ENCODE results near the gene STAC3.

The STAC3 gene

GRCh38 chr12:57255916-57256315 lies 4.9 kb upstream of the STAC3 start:
- no peak overlapping the region for H3K4me3 ChIP-seq (ENCODE audit: low read depth in 1 of 2, low read length in 2 of 2)
- H3K9me3 ChIP-seq (ENCODE audit: insufficient read depth, low read length, severe bottlenecking) = no peaks in the 10 kb centered on the region
- no peaks in the 10 kb centered on the region for H3K79me2 ChIP-seq (ENCODE audit: insufficient read depth, low read length)
- no peak for DNase-seq
- H3K4me1 ChIP-seq (ENCODE audit: insufficient read depth, low read length) = no peaks in the 10 kb centered on the region
- no peaks in the 10 kb centered on the region for H4K20me1 ChIP-seq (ENCODE audit: insufficient read depth, low read length)
- H3K9ac ChIP-seq (ENCODE audit: low read depth, low read length) = no peak overlapping the region
- H3K4me2 ChIP-seq (ENCODE audit: insufficient read depth, low read length) = no peak overlapping the region
- TF ChIP-seq CTCF (IDR thresholded peaks at IDR 0.05; ENCODE audit: borderline replicate concordance, extremely low read depth, low read length, poor library complexity, severe bottlenecking) (no peak), EZH2 (IDR thresholded peaks at IDR 0.05; ENCODE audit: borderline replicate concordance, low read depth, low read length, severe bottlenecking) (no peak)
- no peak overlapping the region for H2AFZ ChIP-seq (ENCODE audit: low read depth, low read length)
- H3K27ac ChIP-seq (ENCODE audit: low read length) = no peak overlapping the region
- no peaks in the 10 kb centered on the region for H3K27me3 ChIP-seq (ENCODE audit: insufficient read depth, low read length, poor library complexity)
- H3K36me3 ChIP-seq (ENCODE audit: insufficient read depth, low read length) = peaks cover 53% of the 10 kb centered on the region
- no peak for ATAC-seq (ENCODE audit: insufficient read depth, low read depth)

GRCh38 chr12:57254506-57255280 lies 3.7 kb upstream of the STAC3 start:
- ATAC-seq (ENCODE audit: insufficient read depth, low read depth) = no peak
- no peaks in the 10 kb centered on the region for H3K9me3 ChIP-seq (ENCODE audit: insufficient read depth, low read length, severe bottlenecking)
- no peaks in the 10 kb centered on the region for H3K79me2 ChIP-seq (ENCODE audit: insufficient read depth, low read length)
- peaks cover 42% of the 10 kb centered on the region for H3K36me3 ChIP-seq (ENCODE audit: insufficient read depth, low read length)
- no peaks in the 10 kb centered on the region for H4K20me1 ChIP-seq (ENCODE audit: insufficient read depth, low read length)
- TF ChIP-seq CTCF (IDR thresholded peaks at IDR 0.05; ENCODE audit: borderline replicate concordance, extremely low read depth, low read length, poor library complexity, severe bottlenecking) (no peak), EZH2 (IDR thresholded peaks at IDR 0.05; ENCODE audit: borderline replicate concordance, low read depth, low read length, severe bottlenecking) (no peak)
- no peak for DNase-seq
- no peak overlapping the region for H3K9ac ChIP-seq (ENCODE audit: low read depth, low read length)
- H3K4me1 ChIP-seq (ENCODE audit: insufficient read depth, low read length) = no peaks in the 10 kb centered on the region
- no peak overlapping the region for H3K4me2 ChIP-seq (ENCODE audit: insufficient read depth, low read length)
- no peak overlapping the region for H3K27ac ChIP-seq (ENCODE audit: low read length)
- H3K27me3 ChIP-seq (ENCODE audit: insufficient read depth, low read length, poor library complexity) = no peaks in the 10 kb centered on the region
- H2AFZ ChIP-seq (ENCODE audit: low read depth, low read length) = no peak overlapping the region
- no peak overlapping the region for H3K4me3 ChIP-seq (ENCODE audit: low read depth in 1 of 2, low read length in 2 of 2)

GRCh38 chr12:57250541-57250940 lies 446 bp downstream of the STAC3 start:
- no peaks in the 10 kb centered on the region for H3K79me2 ChIP-seq (ENCODE audit: insufficient read depth, low read length)
- H3K4me1 ChIP-seq (ENCODE audit: insufficient read depth, low read length) = no peaks in the 10 kb centered on the region
- no peak for TF ChIP-seq CTCF (IDR thresholded peaks at IDR 0.05; ENCODE audit: borderline replicate concordance, extremely low read depth, low read length, poor library complexity, severe bottlenecking)
- no peak for TF ChIP-seq EZH2 (IDR thresholded peaks at IDR 0.05; ENCODE audit: borderline replicate concordance, low read depth, low read length, severe bottlenecking)
- no peaks in the 10 kb centered on the region for H4K20me1 ChIP-seq (ENCODE audit: insufficient read depth, low read length)
- no peak overlapping the region for H3K27ac ChIP-seq (ENCODE audit: low read length)
- ATAC-seq (ENCODE audit: insufficient read depth, low read depth) (no peak), DNase-seq (no peak)
- H3K4me2 ChIP-seq (ENCODE audit: insufficient read depth, low read length) = no peak overlapping the region
- H2AFZ ChIP-seq (ENCODE audit: low read depth, low read length) = no peak overlapping the region
- H3K9me3 ChIP-seq (ENCODE audit: insufficient read depth, low read length, severe bottlenecking) = no peaks in the 10 kb centered on the region
- no peak overlapping the region for H3K9ac ChIP-seq (ENCODE audit: low read depth, low read length)
- peaks cover 3% of the 10 kb centered on the region; the same call in 1 of the 2 replicates for H3K36me3 ChIP-seq (ENCODE audit: insufficient read depth, low read length)
- no peak overlapping the region for H3K4me3 ChIP-seq (ENCODE audit: low read depth in 1 of 2, low read length in 2 of 2)
- no peaks in the 10 kb centered on the region for H3K27me3 ChIP-seq (ENCODE audit: insufficient read depth, low read length, poor library complexity)
